Measurements from ENCODE around the gene CDO1. TPM values are rescaled to one million over a fixed set of nuclear protein-coding genes. Genes with fewer than 3 reads are reported as not detected.
A peak's percentile ranks its signal among the peaks of the same experiment; 100 is the strongest.

Gene CDO1
- polyA plus RNA-seq, 2 of the 4 experiments (the other 2 are of a cell fraction): not detected

- Histone ChIP-seq H3K4me1 (no peaks in the 10 kb centered on the region), H3K4me3 (no peak overlapping the region), H3K9me3 (0 out of 3 replicates have a peak, but pooled peaks cover 5% of the 10 kb centered on the region), H3K27ac (no peak overlapping the region), H3K4me2 (no peak overlapping the region)
- TF ChIP-seq CTCF (IDR thresholded peaks at IDR 0.05) (no peak), KDM1A (IDR thresholded peaks at IDR 0.05; ENCODE audit: low read depth) (no peak), FOXS1 (CRISPR knock-in tag; IDR thresholded peaks at IDR 0.05) (no peak)
- DNase-seq (ENCODE audit: low read depth in 1 of 2, low spot score in 1 of 2) (no peak), FAIRE-seq (no peak), ATAC-seq (no peak)
- 0% methylated on average over 1 of the region's 1 CpG for WGBS (ENCODE audit: missing lambda C conversion rate)
- ChIA-PET CTCF (no interaction called here), POLR2A (no interaction called here)
Observed at GRCh38 chr5:115787426-115787825, 29.0 kb downstream of the CDO1 start.

- H3K27ac ChIP-seq: no peak overlapping the region
- ATAC-seq (no peak), FAIRE-seq (no peak), DNase-seq (ENCODE audit: low read depth in 1 of 2, low spot score in 1 of 2) (no peak)
- CTCF ChIA-PET: no interaction called here
- H3K4me3 ChIP-seq: no peak overlapping the region
- POLR2A ChIA-PET: no interaction called here
- 0 out of 3 replicates have a peak, but pooled peaks cover 5% of the 10 kb centered on the region for H3K9me3 ChIP-seq
- no peaks in the 10 kb centered on the region for H3K4me1 ChIP-seq
- H3K4me2 ChIP-seq: no peak overlapping the region
- 18% methylated on average over 6 of the region's 6 CpGs for WGBS (ENCODE audit: missing lambda C conversion rate)
- TF ChIP-seq RAD21 (conservative IDR thresholded peaks at IDR 0.05 in 1 of 2, IDR thresholded peaks at IDR 0.05 in 1 of 2) (no peak), MYC (IDR thresholded peaks at IDR 0.05; ENCODE audit: borderline replicate concordance, low read length) (no peak), POLR2A (IDR thresholded peaks at IDR 0.05; ENCODE audit: low read length) (no peak), HES2 (IDR thresholded peaks at IDR 0.05) (no peak), HOXB5 (CRISPR knock-in tag; IDR thresholded peaks at IDR 0.05) (no peak), USF2 (IDR thresholded peaks at IDR 0.05) (no peak), NR3C1 (IDR thresholded peaks at IDR 0.05) (no peak), EHF (CRISPR knock-in tag; IDR thresholded peaks at IDR 0.05) (no peak), ZC3H11A (IDR thresholded peaks at IDR 0.05) (no peak), CHD4 (IDR thresholded peaks at IDR 0.05; ENCODE audit: borderline replicate concordance) (no peak), PBX3 (IDR thresholded peaks at IDR 0.05) (no peak), PHF8 (IDR thresholded peaks at IDR 0.05; ENCODE audit: borderline replicate concordance, low read depth) (no peak), ZNF302 (CRISPR knock-in tag; IDR thresholded peaks at IDR 0.05) (no peak)
Observed at GRCh38 chr5:115785381-115786065, 30.9 kb downstream of the CDO1 start.

GRCh38 chr5:115778417-115778816 lies 38.0 kb downstream of the CDO1 start:
- WGBS (ENCODE audit: missing lambda C conversion rate): 0% methylated on average over 1 of the region's 1 CpG
- ATAC-seq: no peak
- CTCF ChIA-PET: no interaction called here
- Histone ChIP-seq H3K4me2 (no peak overlapping the region), H3K9me3 (no peaks in the 10 kb centered on the region), H3K27ac (no peak overlapping the region), H3K4me3 (no peak overlapping the region), H3K4me1 (no peaks in the 10 kb centered on the region)
- DNase-seq (ENCODE audit: low read depth in 1 of 2, low spot score in 1 of 2): no peak
- POLR2A ChIA-PET: no interaction called here
- FAIRE-seq: peak; percentile 7
- TF ChIP-seq ELK1 (IDR thresholded peaks at IDR 0.05; ENCODE audit: low read depth, low read length) (no peak), JUNB (IDR thresholded peaks at IDR 0.05) (no peak), CBX8 (IDR thresholded peaks at IDR 0.05) (no peak), EHMT2 (IDR thresholded peaks at IDR 0.05; ENCODE audit: low read depth) (no peak), CBX2 (IDR thresholded peaks at IDR 0.05; ENCODE audit: borderline replicate concordance, low read depth) (no peak), EHF (CRISPR knock-in tag; IDR thresholded peaks at IDR 0.05) (no peak), HEYL (CRISPR knock-in tag; IDR thresholded peaks at IDR 0.05) (no peak), CHD4 (IDR thresholded peaks at IDR 0.05; ENCODE audit: borderline replicate concordance) (no peak), BCL3 (IDR thresholded peaks at IDR 0.05) (no peak), EP300 (IDR thresholded peaks at IDR 0.05) (no peak), MYC (IDR thresholded peaks at IDR 0.05; ENCODE audit: borderline replicate concordance, low read length) (no peak), RCOR1 (IDR thresholded peaks at IDR 0.05; ENCODE audit: low read depth, low read length) (no peak), ZNF302 (CRISPR knock-in tag; IDR thresholded peaks at IDR 0.05) (no peak)

Data from A549 (cell line).